ENCODE results near the gene NYNRIN.

The NYNRIN gene

GRCh38 chr14:24366413-24366720, 32.4 kb upstream of the NYNRIN start:
- Histone ChIP-seq H3K4me3 (ENCODE audit: low read depth, low read length) (peak overlapping the region; percentile 87), H3K4me1 (peaks cover 20% of the 10 kb centered on the region), H3K36me3 (ENCODE audit: control insufficient read depth, insufficient read depth, low read length) (no peaks in the 10 kb centered on the region), H3K4me2 (ENCODE audit: low read length) (peak overlapping the region; percentile 99), H2AFZ (peak overlapping the region; percentile 91), H3K9me3 (ENCODE audit: control insufficient read depth, low read length) (no peaks in the 10 kb centered on the region), H3K27ac (peak overlapping the region; percentile 87), H3K9ac (peak overlapping the region; percentile 40), H3K79me2 (no peaks in the 10 kb centered on the region), H3K27me3 (ENCODE audit: control insufficient read depth, insufficient read depth, low read length) (no peaks in the 10 kb centered on the region)
- no peak for TF ChIP-seq CTCF (IDR thresholded peaks at IDR 0.05)

DNA sequence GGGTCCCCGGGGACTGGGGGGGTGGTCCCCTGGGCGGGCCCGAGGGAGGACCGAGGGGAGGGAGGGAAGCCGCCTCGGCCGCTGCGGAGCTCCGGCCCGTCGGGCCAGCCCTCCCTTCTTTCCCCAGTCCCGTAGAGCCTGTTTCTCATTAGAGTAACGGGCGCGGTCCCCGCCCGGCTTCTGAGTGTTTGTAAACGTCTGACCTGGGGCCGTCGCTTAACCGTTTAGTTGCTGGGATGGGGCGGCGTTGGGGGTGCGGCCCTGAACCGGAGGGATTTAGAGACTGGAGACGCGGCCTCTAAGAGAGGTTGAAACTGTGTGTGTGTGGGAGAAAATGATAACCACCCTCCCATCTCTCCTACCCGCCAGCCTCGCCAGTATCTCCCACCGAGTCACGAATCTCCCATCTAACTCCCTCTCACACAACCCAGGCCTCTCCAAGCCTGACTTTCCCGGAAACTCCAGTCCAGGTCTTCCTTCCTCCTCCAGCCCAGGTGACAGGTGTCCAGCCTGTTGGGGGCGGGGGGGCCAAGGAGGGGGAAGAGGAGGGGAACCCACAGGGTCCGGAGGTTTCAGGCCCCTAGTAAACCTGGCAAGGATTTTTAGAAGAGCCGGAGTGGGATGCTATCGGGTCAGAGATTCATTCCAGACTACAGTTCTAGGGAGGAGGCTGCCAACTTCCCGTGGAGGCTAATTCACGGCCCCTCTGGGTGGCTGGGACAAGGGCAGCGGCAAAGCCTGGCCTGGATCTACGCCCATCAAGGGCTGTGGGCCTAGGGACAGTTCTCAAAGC, 31.9 kb upstream of the NYNRIN start:
- Histone ChIP-seq H3K4me3 (ENCODE audit: low read depth, low read length) (peak overlapping the region; percentile 87), H3K27ac (peak overlapping the region; percentile 87), H3K36me3 (ENCODE audit: control insufficient read depth, insufficient read depth, low read length) (no peaks in the 10 kb centered on the region), H3K9ac (peak overlapping the region; percentile 40), H3K27me3 (ENCODE audit: control insufficient read depth, insufficient read depth, low read length) (no peaks in the 10 kb centered on the region), H3K79me2 (no peaks in the 10 kb centered on the region), H3K4me1 (peaks cover 20% of the 10 kb centered on the region), H2AFZ (peak overlapping the region; percentile 91), H3K4me2 (ENCODE audit: low read length) (peak overlapping the region; percentile 99), H3K9me3 (ENCODE audit: control insufficient read depth, low read length) (no peaks in the 10 kb centered on the region)
- TF ChIP-seq CTCF (IDR thresholded peaks at IDR 0.05) = no peak

DNA sequence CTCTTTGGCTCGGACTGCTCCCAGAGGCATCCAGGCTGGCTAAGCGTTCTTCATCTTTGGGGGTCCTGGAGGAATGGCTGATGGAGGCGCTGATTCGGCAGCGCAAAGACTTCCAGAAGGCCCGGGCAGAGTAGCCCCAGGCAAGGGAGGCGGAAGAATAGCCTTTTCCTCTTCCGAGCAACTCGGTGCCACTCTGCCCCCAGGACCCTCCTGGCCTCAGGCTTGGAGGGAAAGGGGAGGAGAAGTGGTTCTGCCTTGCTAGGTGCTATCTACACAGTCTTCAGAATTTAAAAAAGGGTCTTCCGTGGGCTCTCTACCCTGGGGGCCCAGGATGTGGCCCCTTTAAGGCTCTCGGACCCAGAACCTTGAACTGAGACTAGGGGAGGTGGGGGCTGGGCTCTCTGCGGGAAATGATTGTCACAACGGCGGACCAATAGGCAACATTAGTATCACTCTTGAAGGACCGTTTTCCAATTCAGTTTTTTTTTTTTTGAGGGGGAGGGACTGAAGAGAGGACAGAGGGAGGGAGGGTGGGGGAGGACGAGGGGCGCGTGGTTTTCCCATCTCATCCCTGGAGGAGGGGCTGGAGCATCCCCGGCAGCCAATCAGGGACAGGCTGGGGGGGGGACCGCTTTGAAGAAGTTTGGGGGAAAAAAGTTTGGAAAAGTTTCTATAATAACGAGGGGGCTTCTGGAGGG, 31.1 kb upstream of the NYNRIN start, which contains the start of gene NFATC4:
Gene NFATC4, plus strand, starts transcription at position 671 of the 698 bp plus-strand sequence. CDS start 157 bp downstream, outside the sequence.
- peaks cover 20% of the 10 kb centered on the region for H3K4me1 ChIP-seq

DNA sequence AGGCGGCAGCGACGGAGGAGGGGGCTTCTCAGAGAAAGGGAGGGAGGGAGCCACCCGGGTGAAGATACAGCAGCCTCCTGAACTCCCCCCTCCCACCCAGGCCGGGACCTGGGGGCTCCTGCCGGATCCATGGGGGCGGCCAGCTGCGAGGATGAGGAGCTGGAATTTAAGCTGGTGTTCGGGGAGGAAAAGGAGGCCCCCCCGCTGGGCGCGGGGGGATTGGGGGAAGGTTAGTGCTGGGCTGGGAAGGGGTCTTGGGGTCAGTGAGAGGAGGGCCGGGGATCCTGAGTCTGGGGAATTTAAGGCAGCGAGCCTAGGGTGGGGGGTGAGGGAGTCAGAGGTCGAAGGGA, 30.6 kb upstream of the NYNRIN start:
- H3K4me1 ChIP-seq = peaks cover 20% of the 10 kb centered on the region
- H3K79me2 ChIP-seq = no peaks in the 10 kb centered on the region
- peak overlapping the region; percentile 69 for H3K27ac ChIP-seq
- H3K36me3 ChIP-seq (ENCODE audit: control insufficient read depth, insufficient read depth, low read length) = no peaks in the 10 kb centered on the region
- H3K4me3 ChIP-seq (ENCODE audit: low read depth, low read length) = peak overlapping the region; percentile 87
- H2AFZ ChIP-seq = peak overlapping the region; percentile 96
- H3K9ac ChIP-seq = peak overlapping the region; percentile 17
- H3K27me3 ChIP-seq (ENCODE audit: control insufficient read depth, insufficient read depth, low read length) = no peaks in the 10 kb centered on the region
- no peak for TF ChIP-seq CTCF (IDR thresholded peaks at IDR 0.05)
- H3K4me2 ChIP-seq (ENCODE audit: low read length) = peak overlapping the region; percentile 99
- no peaks in the 10 kb centered on the region for H3K9me3 ChIP-seq (ENCODE audit: control insufficient read depth, low read length)

More for the DNA sequence above, 31.1 kb upstream of the NYNRIN start, which contains the start of gene NFATC4:
- H3K27me3 ChIP-seq (ENCODE audit: control insufficient read depth, insufficient read depth, low read length) = no peaks in the 10 kb centered on the region
- peak within 1 kb of the TSS; percentile 40 for H3K9ac ChIP-seq
- H3K4me2 ChIP-seq (ENCODE audit: low read length) = peak within 1 kb of the TSS; percentile 99
- peak within 1 kb of the TSS; percentile 87 for H3K27ac ChIP-seq
- no peak for TF ChIP-seq CTCF (IDR thresholded peaks at IDR 0.05)
- H3K4me3 ChIP-seq (ENCODE audit: low read depth, low read length) = peak within 1 kb of the TSS; percentile 87
- peak within 1 kb of the TSS; percentile 96 for H2AFZ ChIP-seq
- no peaks in the 10 kb centered on the region for H3K9me3 ChIP-seq (ENCODE audit: control insufficient read depth, low read length)
- no peaks in the 10 kb centered on the region for H3K36me3 ChIP-seq (ENCODE audit: control insufficient read depth, insufficient read depth, low read length)
- no peaks in the 10 kb centered on the region for H3K79me2 ChIP-seq

All from parathyroid adenoma (tissue), 2 donors.